NCI-H1048 (cell line): ENCODE measurements around the gene HS6ST3.

Experiments used
- DNase-seq: peaks from one replicate; lab custom pipeline; 2025; lab: John Stamatoyannopoulos, UW

Gene HS6ST3

GRCh38 chr13:96540670-96541069 lies 450.8 kb downstream of the HS6ST3 start:
- DNase-seq = no peak

- DNase-seq = no peak
Measured at GRCh38 chr13:96542986-96543385, 453.1 kb downstream of the HS6ST3 start.

- DNase-seq = no peak
Measured at GRCh38 chr13:96544957-96545356, 455.1 kb downstream of the HS6ST3 start.

- peak; percentile 28 for DNase-seq
Measured at GRCh38 chr13:96546463-96546862, 456.6 kb downstream of the HS6ST3 start.

GRCh38 chr13:96551546-96551945 lies 461.6 kb downstream of the HS6ST3 start:
- DNase-seq = no peak

GRCh38 chr13:96552559-96552958 lies 462.7 kb downstream of the HS6ST3 start:
- no peak for DNase-seq

- no peak for DNase-seq
Measured at GRCh38 chr13:96553796-96554195, 463.9 kb downstream of the HS6ST3 start.

GRCh38 chr13:96573563-96573962 lies 483.7 kb downstream of the HS6ST3 start:
- DNase-seq = no peak

- no peak for DNase-seq
Measured at GRCh38 chr13:96575423-96576320, 485.8 kb downstream of the HS6ST3 start.

- DNase-seq = no peak
Measured at GRCh38 chr13:96581741-96582140, 491.8 kb downstream of the HS6ST3 start.

GRCh38 chr13:96615252-96615651 lies 525.3 kb downstream of the HS6ST3 start:
- DNase-seq = no peak

GRCh38 chr13:96617528-96617927 lies 527.6 kb downstream of the HS6ST3 start:
- DNase-seq = no peak

GRCh38 chr13:96621634-96622183 lies 531.8 kb downstream of the HS6ST3 start:
- DNase-seq = no peak

GRCh38 chr13:96629331-96629730 lies 539.4 kb downstream of the HS6ST3 start:
- no peak for DNase-seq

GRCh38 chr13:96632536-96633320 lies 542.8 kb downstream of the HS6ST3 start:
- DNase-seq = no peak

GRCh38 chr13:96636001-96636709 lies 546.2 kb downstream of the HS6ST3 start:
- no peak for DNase-seq

GRCh38 chr13:96637039-96637438 lies 547.1 kb downstream of the HS6ST3 start:
- DNase-seq = no peak

GRCh38 chr13:96646101-96646500 lies 556.2 kb downstream of the HS6ST3 start:
- DNase-seq = no peak

GRCh38 chr13:96646515-96647211 lies 556.8 kb downstream of the HS6ST3 start:
- no peak for DNase-seq

- DNase-seq = no peak
Measured at GRCh38 chr13:96650301-96650886, 560.5 kb downstream of the HS6ST3 start.

GRCh38 chr13:96651598-96651997 lies 561.7 kb downstream of the HS6ST3 start:
- DNase-seq = no peak
